Panc1 (cell line): ENCODE measurements around the gene C10orf105. TPM values are rescaled to one million over a fixed set of nuclear protein-coding genes. Genes with fewer than 3 reads are reported as not detected.

Source experiments
- ATAC-seq: fragments of 200-7000 bp; cut with Tn5 transposase; 2 replicates; pipeline ENCODE4 v1.9.1; 2020; ENCODE audit warnings: mild to moderate bottlenecking, moderate library complexity
- BruUV-seq: library from RNA; stranded (reverse); fragments of 400-500 nt; replicated peaks from 2 replicates; lab custom pipeline; 2021; lab: Mats Ljungman, UMichigan
- CTCF ChIA-PET: fragments of 300-600 bp; sonication (Branson Sonifier 250); formaldehyde crosslinking; loops from one replicate; lab custom pipeline; 2022; ENCODE audit warnings: antibody characterized with exemption; lab: Charles Lee
- POLR2A ChIA-PET: fragments of 300-600 bp; sonication (Branson Sonifier 250); formaldehyde crosslinking; loops from one replicate; lab custom pipeline; 2022; ENCODE audit warnings: antibody characterized with exemption; lab: Charles Lee
- DNase-seq: peaks from one replicate; pipeline ENCODE4 v3.0.0-alpha.2; 2010; ENCODE audit warnings: low read depth, low spot score
- H3K27ac ChIP-seq: 2 replicates; pipeline ENCODE4 v1.5.1; 2011; ENCODE audit warnings: mild to moderate bottlenecking, low read length, inconsistent platforms
- H3K27me3 ChIP-seq: fragments of 200-500 bp; sonication (Bioruptor generic); 2 replicates; pipeline ENCODE4 v1.6.0; 2014; ENCODE audit warnings: low read length, inconsistent platforms; ENCODE audit not compliant: control insufficient read depth, insufficient read depth
- H3K36me3 ChIP-seq: fragments of 200-500 bp; sonication (Bioruptor generic); 2 replicates; pipeline ENCODE4 v1.5.1; 2014; ENCODE audit warnings: inconsistent platforms, mild to moderate bottlenecking, low read length, moderate library complexity; ENCODE audit not compliant: control insufficient read depth, insufficient read depth
- H3K4me1 ChIP-seq: 2 replicates; pipeline ENCODE4 v1.5.1; 2011; ENCODE audit warnings: inconsistent platforms, mild to moderate bottlenecking, low read length, moderate library complexity; ENCODE audit not compliant: control insufficient read depth, insufficient read depth
- H3K4me3 ChIP-seq, 2 experiments: 2 replicates each; pipeline ENCODE4 v1.5.1; 2011 to 2012; ENCODE audit warnings: low read depth in 2 of 2, low read length in 2 of 2, mild to moderate bottlenecking in 2 of 2, inconsistent platforms in 1 of 2, moderate library complexity in 1 of 2
- H3K9me3 ChIP-seq: fragments of 200-500 bp; sonication (Bioruptor generic); 2 replicates; pipeline ENCODE4 v1.5.1; 2014; ENCODE audit warnings: low read depth, mild to moderate bottlenecking, inconsistent platforms, low read length, moderate library complexity; ENCODE audit not compliant: control insufficient read depth, insufficient read depth
- POLR2AphosphoS5 ChIP-seq: IDR thresholded peaks from 2 replicates; pipeline ENCODE4 v1.6.1; 2012; ENCODE audit warnings: mild to moderate bottlenecking, low read depth, low read length, moderate library complexity
- SIN3A ChIP-seq: IDR thresholded peaks from 2 replicates; pipeline ENCODE4 v1.6.1; 2012; ENCODE audit warnings: low read depth, mild to moderate bottlenecking, low read length, moderate library complexity, borderline replicate concordance; ENCODE audit not compliant: insufficient read depth
- TCF7L2 ChIP-seq: IDR thresholded peaks from 2 replicates; pipeline ENCODE4 v1.6.1; 2011; ENCODE audit warnings: mild to moderate bottlenecking, low read depth, low read length, inconsistent platforms
- in situ Hi-C: cut with HindIII; loops from 2 replicates; pipeline ENCODE4 v1.10.0; 2016; ENCODE audit warnings: low sequenced_read_pairs, low pct_unique_long_range_greater_than_20kb
- intact Hi-C: fragments of 100-400 bp; cut with micrococcal nuclease; formaldehyde crosslinking; loops from one replicate; pipeline ENCODE4 v1.10.0; 2022; ENCODE audit not compliant: unreplicated experiment
- total RNA-seq: library from RNA; stranded (reverse); gene quantifications from one replicate; pipeline ENCODE4 v1.2.1, GENCODE V29; 2021; ENCODE audit not compliant: unreplicated experiment
- TF ChIP-seq, protein P1 (sequence below): fragments of 450-650 bp; IDR thresholded peaks from 2 replicates; pipeline ENCODE4 v1.5.1; 2017; ENCODE audit warnings: mild to moderate bottlenecking
- TF ChIP-seq, protein P2 (sequence below), 2 experiments: IDR thresholded peaks; 2 replicates each; pipeline ENCODE4 v1.6.1; 2011 to 2012; ENCODE audit warnings: low read depth in 2 of 2, control low read depth in 1 of 2, low read length in 1 of 2, mild to moderate bottlenecking in 1 of 2, moderate library complexity in 1 of 2; ENCODE audit not compliant: insufficient read depth in 1 of 2

Gene C10orf105
- total RNA-seq, 1 experiment from 2014 or later: not detected

DNA sequence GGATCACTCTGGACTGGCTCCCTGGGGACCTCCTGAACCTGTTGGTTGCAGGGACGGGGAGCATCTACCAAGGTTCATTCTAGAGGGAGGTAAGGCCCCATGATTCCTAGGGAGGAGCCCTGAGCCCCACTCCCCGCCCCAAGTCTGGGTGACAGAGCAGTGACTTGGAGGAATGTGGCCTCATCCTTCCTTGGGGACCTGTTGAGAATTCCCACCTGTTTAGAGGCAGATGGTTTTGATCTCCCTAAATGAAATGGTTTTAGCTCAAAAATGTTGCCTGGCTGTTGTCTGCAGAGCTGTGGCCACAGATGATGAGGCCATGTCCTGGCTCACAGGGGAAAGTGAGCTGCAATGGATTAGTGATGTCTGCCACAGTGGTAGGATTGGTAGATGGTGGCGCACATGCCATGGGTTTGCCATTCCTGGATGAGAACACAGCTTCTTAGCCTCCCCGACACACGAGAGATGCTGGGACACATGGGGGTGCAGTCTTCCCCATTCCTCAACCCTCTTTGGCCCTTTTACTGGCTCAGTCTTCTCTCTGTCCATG lies 12.3 kb downstream of the C10orf105 start:
- no TSS peak for BruUV-seq
- H3K9me3 ChIP-seq: no peaks in the 10 kb centered on the region
- DNase-seq (no peak), ATAC-seq (no peak)
- TF ChIP-seq SIN3A: no peak
- TF ChIP-seq, protein P1, sequence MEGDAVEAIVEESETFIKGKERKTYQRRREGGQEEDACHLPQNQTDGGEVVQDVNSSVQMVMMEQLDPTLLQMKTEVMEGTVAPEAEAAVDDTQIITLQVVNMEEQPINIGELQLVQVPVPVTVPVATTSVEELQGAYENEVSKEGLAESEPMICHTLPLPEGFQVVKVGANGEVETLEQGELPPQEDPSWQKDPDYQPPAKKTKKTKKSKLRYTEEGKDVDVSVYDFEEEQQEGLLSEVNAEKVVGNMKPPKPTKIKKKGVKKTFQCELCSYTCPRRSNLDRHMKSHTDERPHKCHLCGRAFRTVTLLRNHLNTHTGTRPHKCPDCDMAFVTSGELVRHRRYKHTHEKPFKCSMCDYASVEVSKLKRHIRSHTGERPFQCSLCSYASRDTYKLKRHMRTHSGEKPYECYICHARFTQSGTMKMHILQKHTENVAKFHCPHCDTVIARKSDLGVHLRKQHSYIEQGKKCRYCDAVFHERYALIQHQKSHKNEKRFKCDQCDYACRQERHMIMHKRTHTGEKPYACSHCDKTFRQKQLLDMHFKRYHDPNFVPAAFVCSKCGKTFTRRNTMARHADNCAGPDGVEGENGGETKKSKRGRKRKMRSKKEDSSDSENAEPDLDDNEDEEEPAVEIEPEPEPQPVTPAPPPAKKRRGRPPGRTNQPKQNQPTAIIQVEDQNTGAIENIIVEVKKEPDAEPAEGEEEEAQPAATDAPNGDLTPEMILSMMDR: no peak
- TF ChIP-seq, protein P2, sequence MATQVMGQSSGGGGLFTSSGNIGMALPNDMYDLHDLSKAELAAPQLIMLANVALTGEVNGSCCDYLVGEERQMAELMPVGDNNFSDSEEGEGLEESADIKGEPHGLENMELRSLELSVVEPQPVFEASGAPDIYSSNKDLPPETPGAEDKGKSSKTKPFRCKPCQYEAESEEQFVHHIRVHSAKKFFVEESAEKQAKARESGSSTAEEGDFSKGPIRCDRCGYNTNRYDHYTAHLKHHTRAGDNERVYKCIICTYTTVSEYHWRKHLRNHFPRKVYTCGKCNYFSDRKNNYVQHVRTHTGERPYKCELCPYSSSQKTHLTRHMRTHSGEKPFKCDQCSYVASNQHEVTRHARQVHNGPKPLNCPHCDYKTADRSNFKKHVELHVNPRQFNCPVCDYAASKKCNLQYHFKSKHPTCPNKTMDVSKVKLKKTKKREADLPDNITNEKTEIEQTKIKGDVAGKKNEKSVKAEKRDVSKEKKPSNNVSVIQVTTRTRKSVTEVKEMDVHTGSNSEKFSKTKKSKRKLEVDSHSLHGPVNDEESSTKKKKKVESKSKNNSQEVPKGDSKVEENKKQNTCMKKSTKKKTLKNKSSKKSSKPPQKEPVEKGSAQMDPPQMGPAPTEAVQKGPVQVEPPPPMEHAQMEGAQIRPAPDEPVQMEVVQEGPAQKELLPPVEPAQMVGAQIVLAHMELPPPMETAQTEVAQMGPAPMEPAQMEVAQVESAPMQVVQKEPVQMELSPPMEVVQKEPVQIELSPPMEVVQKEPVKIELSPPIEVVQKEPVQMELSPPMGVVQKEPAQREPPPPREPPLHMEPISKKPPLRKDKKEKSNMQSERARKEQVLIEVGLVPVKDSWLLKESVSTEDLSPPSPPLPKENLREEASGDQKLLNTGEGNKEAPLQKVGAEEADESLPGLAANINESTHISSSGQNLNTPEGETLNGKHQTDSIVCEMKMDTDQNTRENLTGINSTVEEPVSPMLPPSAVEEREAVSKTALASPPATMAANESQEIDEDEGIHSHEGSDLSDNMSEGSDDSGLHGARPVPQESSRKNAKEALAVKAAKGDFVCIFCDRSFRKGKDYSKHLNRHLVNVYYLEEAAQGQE (IDR thresholded peaks at IDR 0.05; ENCODE audit: insufficient read depth in 1 of 2, low read depth in 2 of 2, low read length in 1 of 2): no peak
- no peak for TF ChIP-seq POLR2AphosphoS5
- TF ChIP-seq TCF7L2: no peak
- H3K4me3 ChIP-seq: no peak overlapping the region
- in situ Hi-C loops: no loop called here
- intact Hi-C loops: loop anchor here (10.0 kb wide), 1 partner anchor 107 kb away; no protein-coding TSS in a partner anchor
- peaks cover 2% of the 10 kb centered on the region; the same call in 1 of the 2 replicates for H3K4me1 ChIP-seq
- H3K27me3 ChIP-seq: no peaks in the 10 kb centered on the region
- H3K27ac ChIP-seq: no peak overlapping the region
- no peaks in the 10 kb centered on the region for H3K36me3 ChIP-seq
- ChIA-PET POLR2A (no interaction called here), CTCF (interaction anchor here (0.8 to 2.5 kb wide), 4 partner anchors 9 to 404 kb away, joined by 3 to 9 read pairs (median 6); no protein-coding TSS in a partner anchor)

DNA sequence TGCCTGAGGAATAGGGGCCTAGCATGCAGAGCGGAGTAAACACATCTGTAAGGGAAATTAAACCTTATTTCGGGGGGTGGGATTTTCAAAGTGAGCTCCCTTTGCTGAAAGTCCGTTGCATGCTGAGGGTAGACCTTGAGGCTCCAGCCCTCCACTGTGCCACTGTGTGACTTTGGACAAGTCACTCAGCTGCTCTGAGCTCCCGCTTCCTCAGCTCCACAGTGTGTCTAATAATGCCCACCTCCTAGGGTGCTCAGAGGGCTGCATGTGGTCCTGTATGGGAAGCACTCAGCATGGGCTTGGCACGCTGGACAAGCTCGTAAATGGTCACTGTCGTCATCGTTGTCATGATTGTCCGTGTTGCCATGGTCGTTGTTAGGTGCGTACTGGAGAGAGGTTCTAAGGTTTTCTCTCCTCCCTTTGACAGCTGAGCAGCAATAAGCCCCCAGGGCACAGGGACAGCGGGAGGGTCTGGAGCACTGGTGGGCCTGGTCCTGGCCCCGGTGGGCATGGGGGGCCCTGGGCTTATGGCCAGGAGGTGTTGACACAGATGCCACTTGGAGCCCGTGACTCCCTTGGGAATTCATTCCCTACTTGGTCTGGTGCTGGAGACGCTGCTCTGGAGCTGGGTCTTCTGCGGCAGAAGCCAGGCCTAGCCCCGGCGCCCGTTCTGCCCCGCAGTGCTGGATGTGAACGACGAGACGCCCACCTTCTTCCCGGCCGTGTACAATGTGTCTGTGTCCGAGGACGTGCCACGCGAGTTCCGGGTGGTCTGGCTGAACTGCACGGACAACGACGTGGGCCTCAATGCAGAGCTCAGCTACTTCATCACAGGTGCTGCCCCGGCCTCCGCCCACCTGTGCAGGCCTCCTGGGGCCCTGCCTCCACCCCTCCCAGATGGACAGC lies 13.1 kb downstream of the C10orf105 start:
- H3K27me3 ChIP-seq: no peaks in the 10 kb centered on the region
- POLR2A ChIA-PET: no interaction called here
- ATAC-seq: no peak
- DNase-seq: no peak
- intact Hi-C loops: loop anchor here (10.0 kb wide), 1 partner anchor 108 kb away; no protein-coding TSS in a partner anchor
- BruUV-seq: no TSS peak
- CTCF ChIA-PET: interaction anchor here (0.5 to 2.5 kb wide), 6 partner anchors 10 to 393 kb away, joined by 3 to 7 read pairs (median 4); partner anchors contain the start of gene CDH23
- H3K4me3 ChIP-seq: no peak overlapping the region
- no peak overlapping the region for H3K27ac ChIP-seq
- no peaks in the 10 kb centered on the region for H3K9me3 ChIP-seq
- TF ChIP-seq, protein P2 (IDR thresholded peaks at IDR 0.05; ENCODE audit: insufficient read depth in 1 of 2, low read depth in 2 of 2, low read length in 1 of 2): no peak
- TF ChIP-seq, protein P1: no peak
- TF ChIP-seq TCF7L2 (no peak), SIN3A (no peak), POLR2AphosphoS5 (no peak)
- in situ Hi-C loops: no loop called here
- H3K4me1 ChIP-seq: peaks cover 2% of the 10 kb centered on the region; the same call in 1 of the 2 replicates
- no peaks in the 10 kb centered on the region for H3K36me3 ChIP-seq
